GM12878 (cell line): ENCODE results near the gene COL9A3. TPM values are rescaled to one million over a fixed set of nuclear protein-coding genes. Genes with fewer than 3 reads are reported as not detected.
A peak's percentile ranks its signal among the peaks of the same experiment; 100 is the strongest.

Experiments used
- ATAC-seq: fragments of 200-7000 bp; cut with Tn5 transposase; 3 replicates; pipeline ENCODE4 v1.9.1; 2020; ENCODE audit warnings: mild to moderate bottlenecking, moderate library complexity
- BruUV-seq: library from RNA; stranded (reverse); fragments of 400-500 nt; replicated peaks from 2 replicates; lab custom pipeline; 2021; lab: Mats Ljungman, UMichigan
- CTCF ChIA-PET: fragments of 300-600 bp; sonication (Branson Sonifier 250); formaldehyde crosslinking; extraction: SDS; loops from one replicate; lab custom pipeline; 2021; ENCODE audit warnings: inconsistent platforms; lab: Yijun Ruan, JAX
- POLR2A ChIA-PET: fragments of 350-600 bp; formaldehyde crosslinking; extraction: SDS; loops from one replicate; lab custom pipeline; 2021; ENCODE audit warnings: inconsistent platforms; lab: Charles Lee
- RAD21 ChIA-PET: fragments of 300-600 bp; sonication (Branson Sonifier 250); formaldehyde crosslinking; loops from one replicate; lab custom pipeline; 2023; ENCODE audit warnings: antibody characterized with exemption; ENCODE audit not compliant: unreplicated experiment; lab: Charles Lee
- SMC1A ChIA-PET: fragments of 300-600 bp; sonication (Branson Sonifier 250); formaldehyde crosslinking; loops from one replicate; lab custom pipeline; 2023; ENCODE audit not compliant: unreplicated experiment, uncharacterized antibody; lab: Charles Lee
- DNase-seq: peaks from one replicate; pipeline ENCODE4 v3.0.0-alpha.2; 2011; ENCODE audit warnings: low read depth, low spot score
- FAIRE-seq: peaks from 3 replicates; lab custom pipeline; 2011; peaks lifted over from hg19 to GRCh38; lab: Jason Lieb, UNC
- H2AFZ ChIP-seq: 2 replicates; pipeline ENCODE4 v1.6.0; 2011; ENCODE audit warnings: low read depth, low read length, control low read depth; ENCODE audit not compliant: control insufficient read depth
- H3K27ac ChIP-seq: 2 replicates; pipeline ENCODE4 v1.5.1; 2011; ENCODE audit warnings: control low read depth; ENCODE audit not compliant: control insufficient read depth, insufficient read depth
- H3K27me3 ChIP-seq, 2 experiments: replicated peaks in 1 of 2; 2 replicates each; pipeline versions ENCODE4 v1.6.0 to v1.6.1; 2011; ENCODE audit warnings: low read length in 1 of 2; ENCODE audit not compliant: control insufficient read depth in 2 of 2, insufficient read depth in 2 of 2
- H3K36me3 ChIP-seq, 2 experiments: 2 replicates each; pipeline ENCODE4 v1.5.1; 2011; ENCODE audit warnings: low read length in 1 of 2; ENCODE audit not compliant: control insufficient read depth in 2 of 2, insufficient read depth in 2 of 2
- H3K4me1 ChIP-seq: 2 replicates; pipeline ENCODE4 v1.6.1; 2011; ENCODE audit warnings: mild to moderate bottlenecking, low read length, moderate library complexity, mixed read lengths; ENCODE audit not compliant: control insufficient read depth, insufficient read depth
- H3K4me2 ChIP-seq: 2 replicates; pipeline ENCODE4 v1.6.0; 2011; ENCODE audit warnings: control low read depth; ENCODE audit not compliant: control insufficient read depth, insufficient read depth
- H3K4me3 ChIP-seq: fragments of 200-600 bp; sonication (generic); 2 replicates; pipeline ENCODE4 v1.5.1; 2016
- H3K79me2 ChIP-seq: 2 replicates; pipeline ENCODE4 v1.6.0; 2011; ENCODE audit warnings: low read length; ENCODE audit not compliant: control insufficient read depth, insufficient read depth
- H3K9ac ChIP-seq: 2 replicates; pipeline ENCODE4 v1.8.0; 2011; ENCODE audit warnings: low read length, control low read depth, mixed read lengths; ENCODE audit not compliant: control insufficient read depth, insufficient read depth
- H3K9me3 ChIP-seq: replicated peaks from 3 replicates; pipeline ENCODE4 v1.5.1; 2011; ENCODE audit warnings: mild to moderate bottlenecking, low read length; ENCODE audit not compliant: control insufficient read depth, insufficient read depth
- H4K20me1 ChIP-seq: 2 replicates; pipeline ENCODE4 v1.6.0; 2011; ENCODE audit not compliant: control insufficient read depth, insufficient read depth
- BCL11A ChIP-seq: IDR thresholded peaks from 2 replicates; pipeline ENCODE4 v1.6.1; 2011; ENCODE audit warnings: low read depth, low read length
- CHD1 ChIP-seq: IDR thresholded peaks from 2 replicates; pipeline ENCODE4 v1.6.1; 2012; ENCODE audit warnings: low read depth, low read length, improper control_type of control experiment
- E2F8 ChIP-seq: fragments of 450-650 bp; IDR thresholded peaks from 2 replicates; pipeline ENCODE4 v1.6.1; 2018; ENCODE audit warnings: mild to moderate bottlenecking, low read depth, moderate library complexity; ENCODE audit not compliant: partially characterized antibody
- ELK1 ChIP-seq: IDR thresholded peaks from 2 replicates; pipeline ENCODE4 v1.6.1; 2012; ENCODE audit warnings: low read depth, low read length, improper control_type of control experiment
- JUND ChIP-seq: IDR thresholded peaks from 2 replicates; pipeline ENCODE4 v1.6.1; 2012; ENCODE audit warnings: low read depth, mild to moderate bottlenecking, low read length, improper control_type of control experiment, moderate library complexity
- KDM1A ChIP-seq: fragments of 200-600 bp; sonication (generic); IDR thresholded peaks from 2 replicates; pipeline ENCODE4 v1.6.1; 2016; ENCODE audit warnings: borderline replicate concordance
- MLLT1 ChIP-seq: fragments of 450-650 bp; IDR thresholded peaks from 2 replicates; pipeline ENCODE4 v1.6.1; 2016; ENCODE audit warnings: mild to moderate bottlenecking
- NR2C2 ChIP-seq: IDR thresholded peaks from 2 replicates; pipeline ENCODE4 v1.6.1; 2011; ENCODE audit warnings: borderline replicate concordance, low read depth; ENCODE audit not compliant: control insufficient read depth, insufficient read length
- POU2F2 ChIP-seq: IDR thresholded peaks from 3 replicates; pipeline ENCODE4 v1.6.1; 2011; ENCODE audit warnings: low read depth, mild to moderate bottlenecking, low read length, borderline replicate concordance
- PRDM15 ChIP-seq: fragments of 450-650 bp; formaldehyde crosslinking; IDR thresholded peaks from 2 replicates; pipeline ENCODE4 v1.4.0; 2020; ENCODE audit warnings: mild to moderate bottlenecking, moderate library complexity
- SREBF2 ChIP-seq: IDR thresholded peaks from 2 replicates; pipeline ENCODE4 v1.6.1; 2012; ENCODE audit warnings: mild to moderate bottlenecking, low read length
- SRF ChIP-seq, 2 experiments: IDR thresholded peaks; 2 replicates each; pipeline ENCODE4 v1.6.1; 2011; ENCODE audit warnings: low read depth in 2 of 2, low read length in 2 of 2, mild to moderate bottlenecking in 1 of 2, moderate library complexity in 1 of 2
- ZSCAN29 ChIP-seq: fragments of 450-650 bp; IDR thresholded peaks from 2 replicates; pipeline ENCODE4 v1.6.1; 2017; ENCODE audit warnings: mild to moderate bottlenecking, moderate library complexity
- WGBS: methylation state at CpG from one replicate; pipeline ENCODE4 v1.1.6; 2016; ENCODE audit warnings: low lambda C conversion rate; ENCODE audit not compliant: insufficient replicate concordance, insufficient coverage; ENCODE audit errors: missing lambda C conversion rate; 5-methylcytosine and 5-hydroxymethylcytosine counted together
- in situ Hi-C: fragments of 300-500 bp; cut with MboI; formaldehyde crosslinking; loops from 9 replicates; pipeline ENCODE4 v1.14.3; 2018; ENCODE audit warnings: mixed read lengths
- intact Hi-C: fragments of 100-400 bp; cut with micrococcal nuclease; formaldehyde crosslinking; loops from one replicate; pipeline ENCODE4 v1.14.2; 2022; ENCODE audit not compliant: unreplicated experiment
- polyA plus RNA-seq, 11 experiments: library from polyadenylated mRNA; depleted of rRNA in 4 of 11; unstranded in 6 of 11; stranded (reverse) in 5 of 11; fragments of >200 nt; fragmentation: Nextera tagmentation in 4 of 11; fragmentation: Illumina TruSeq in 1 of 11; extraction: Ambion mirVana in 4 of 11; extraction: Trizol in 1 of 11; gene quantifications; 1 replicate in 1 of 11; 2 replicates in 10 of 11; pipeline versions ENCODE4 v1.2.1 to v1.2.3, GENCODE V29; 2011 to 2016; ENCODE audit warnings: inconsistent platforms in 2 of 11, missing spikeins in 2 of 11, low read depth in 1 of 11
- total RNA-seq, 4 experiments: library from RNA; depleted of rRNA in 3 of 4; stranded (reverse); fragments of >200 nt in 3 of 4; fragmentation: Illumina TruSeq in 1 of 4; extraction: Trizol in 1 of 4; gene quantifications; 2 replicates each; pipeline versions ENCODE4 v1.2.1 to v1.2.3, GENCODE V29; 2013 to 2021

The COL9A3 gene
- total and polyA plus RNA-seq, 10 of the 15 experiments (the other 5 are each of a cell fraction or from before 2014, with no cell fraction given) = 0.09 to 1.7 (median 0.63) TPM; not detected in 1

- no peaks in the 10 kb centered on the region for H3K36me3 ChIP-seq
- H3K27ac ChIP-seq = no peak overlapping the region
- DNase-seq = no peak
- no peak for FAIRE-seq
- intact Hi-C loops = no loop called here
- POLR2A ChIA-PET = no interaction called here
- 0 out of 2 replicates have a peak overlapping the region, but pooled peaks have one; percentile 6 for H3K4me3 ChIP-seq
- no peak overlapping the region for H3K9ac ChIP-seq
- RAD21 ChIA-PET = interaction anchor here (0.9 to 1.0 kb wide), 2 partner anchors 75 to 184 kb away, joined by 3 to 7 read pairs; no protein-coding TSS in a partner anchor
- WGBS = 32% methylated on average over 19 of the region's 36 CpGs
- H3K79me2 ChIP-seq = no peaks in the 10 kb centered on the region
- no peaks in the 10 kb centered on the region for H4K20me1 ChIP-seq
- H2AFZ ChIP-seq = no peak overlapping the region; the same call in 1 of the 2 replicates
- no TSS peak for BruUV-seq
- SMC1A ChIA-PET = interaction anchor here (0.6 to 1.1 kb wide), 3 partner anchors 74 to 190 kb away, joined by 3 to 4 read pairs (median 4); no protein-coding TSS in a partner anchor
- in situ Hi-C loops = loop anchor here (5.0 kb wide), 1 partner anchor 47 kb away; no protein-coding TSS in a partner anchor
- H3K4me1 ChIP-seq = 0 out of 2 replicates have a peak, but pooled peaks cover 2% of the 10 kb centered on the region
- H3K4me2 ChIP-seq = no peak overlapping the region
- no peaks in the 10 kb centered on the region for H3K9me3 ChIP-seq
- ATAC-seq = peak; percentile 57
- 0 out of 4 replicates have a peak, but pooled peaks cover 0 to 1% of the 10 kb centered on the region in 2 experiments for H3K27me3 ChIP-seq
- CTCF ChIA-PET = interaction anchor here (0.8 to 2.2 kb wide), 6 partner anchors 16 to 185 kb away, joined by 3 to 14 read pairs (median 4); no protein-coding TSS in a partner anchor
- TF ChIP-seq SREBF2 = no peak
- TF ChIP-seq BCL11A = no peak
- TF ChIP-seq PRDM15 = no peak
- TF ChIP-seq JUND = no peak
- TF ChIP-seq E2F8 = no peak
- TF ChIP-seq KDM1A = no peak
- TF ChIP-seq NR2C2 = no peak
- TF ChIP-seq MLLT1 = no peak
- no peak for TF ChIP-seq SRF (IDR thresholded peaks at IDR 0.05; ENCODE audit: low read depth in 2 of 2, low read length in 2 of 2)
- TF ChIP-seq CHD1 = no peak
- no peak for TF ChIP-seq ELK1
- TF ChIP-seq ZSCAN29 = no peak
- no peak for TF ChIP-seq POU2F2
These were observed 7.9 kb downstream of the COL9A3 start for GRCh38 chr20:62824476-62825332.
